BLaER1 treated with 17β-estradiol and CSF1 and Interleukin-3, amounts not matched to agents 10 nM and 100 nM (cell line): ENCODE results near the gene AREG.

Source experiments
- H3K27ac ChIP-seq, 11 experiments: shearing (Covaris generic); formaldehyde crosslinking; 2 replicates each; pipeline ENCODE4 v1.8.1; 2022
- H3K27me3 ChIP-seq, 11 experiments: shearing (Covaris generic); formaldehyde crosslinking; 2 replicates each; pipeline ENCODE4 v1.8.1; 2022
- H3K36me3 ChIP-seq, 11 experiments: shearing (Covaris generic); formaldehyde crosslinking; 2 replicates each; pipeline ENCODE4 v1.8.1; 2022
- H3K4me1 ChIP-seq, 10 experiments: shearing (Covaris generic); formaldehyde crosslinking; 2 replicates each; pipeline ENCODE4 v1.8.1; 2022
- H3K4me2 ChIP-seq, 11 experiments: shearing (Covaris generic); formaldehyde crosslinking; 2 replicates each; pipeline ENCODE4 v1.8.1; 2022
- H3K4me3 ChIP-seq, 10 experiments: shearing (Covaris generic); formaldehyde crosslinking; 2 replicates each; pipeline ENCODE4 v1.8.1; 2022
- H3K9ac ChIP-seq, 11 experiments: shearing (Covaris generic); formaldehyde crosslinking; 2 replicates each; pipeline ENCODE4 v1.8.1; 2022
- H3K9me3 ChIP-seq, 11 experiments: shearing (Covaris generic); formaldehyde crosslinking; replicated peaks in 1 of 11; 2 replicates each; pipeline ENCODE4 v1.8.1; 2022
- H4K20me1 ChIP-seq, 11 experiments: shearing (Covaris generic); formaldehyde crosslinking; 2 replicates each; pipeline ENCODE4 v1.8.1; 2022
- Cebpa-rat ChIP-seq, 11 experiments: shearing (Covaris generic); IDR thresholded peaks; 2 replicates each; pipeline ENCODE4 v1.8.1; 2022

Gene AREG

DNA sequence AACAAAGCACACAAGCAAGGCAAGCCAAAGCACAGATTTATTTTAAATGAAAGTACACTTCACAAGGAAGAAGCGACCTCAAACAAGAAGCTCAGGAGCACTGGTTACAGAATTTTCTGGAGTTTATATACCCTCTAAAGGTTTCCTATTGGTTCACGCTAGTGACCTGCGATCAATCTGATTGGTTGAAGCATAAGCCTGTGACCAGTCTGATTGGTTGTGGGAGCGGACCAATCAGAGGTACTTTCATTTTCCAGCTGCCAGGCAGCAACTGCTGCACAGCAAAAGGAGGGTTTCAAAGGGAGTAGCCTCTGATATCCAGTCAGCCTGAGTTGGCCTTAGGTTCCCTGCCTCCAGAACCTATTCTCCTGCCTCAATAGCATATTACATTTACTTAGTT, 4.6 kb upstream of the AREG start:
- H3K4me1 ChIP-seq, result no peaks in the 10 kb centered on the region; a peak in 1 of 20 replicates
- peaks cover 0 to 14% (median 11%) of the 10 kb centered on the region in 11 experiments; a peak in 16 of 22 replicates for H3K27me3 ChIP-seq
- no peak overlapping the region for H3K4me3 ChIP-seq
- H3K4me2 ChIP-seq, result no peak overlapping the region
- no peak overlapping the region for H3K9ac ChIP-seq
- H4K20me1 ChIP-seq, result no peaks in the 10 kb centered on the region
- no peaks in the 10 kb centered on the region for H3K36me3 ChIP-seq
- H3K9me3 ChIP-seq, result peaks cover 0 to 15% (median 6%) of the 10 kb centered on the region in 11 experiments; a peak in 13 of 22 replicates
- TF ChIP-seq Cebpa-rat (IDR thresholded peaks at IDR 0.05), result no peak
- no peak overlapping the region for H3K27ac ChIP-seq

DNA sequence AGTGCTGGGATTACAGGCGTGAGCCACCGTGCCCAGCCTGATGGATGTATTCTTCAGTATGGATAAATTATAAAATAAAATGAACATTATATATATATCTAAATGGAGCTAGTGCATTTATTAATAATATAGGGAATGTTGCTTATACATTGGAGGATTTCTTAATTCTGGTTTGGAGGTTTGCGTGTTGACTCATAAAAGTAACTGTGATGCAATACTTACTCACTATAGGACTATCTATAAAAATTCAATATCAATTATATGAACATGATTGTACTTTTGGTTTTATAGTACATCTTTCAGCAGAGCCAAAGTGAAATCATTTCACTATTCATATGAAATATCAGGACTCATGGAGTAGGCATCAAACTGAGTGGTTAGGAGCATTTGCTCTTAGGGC, 3.2 kb upstream of the AREG start:
- Histone ChIP-seq H3K4me3 (no peak overlapping the region), H3K9ac (no peak overlapping the region), H3K9me3 (peaks cover 0 to 15% (median 6%) of the 10 kb centered on the region in 11 experiments; a peak in 13 of 22 replicates), H3K27me3 (peaks cover 4 to 26% (median 20%) of the 10 kb centered on the region in 11 experiments; a peak in 19 of 22 replicates), H3K27ac (no peak overlapping the region), H3K4me2 (no peak overlapping the region), H4K20me1 (no peaks in the 10 kb centered on the region), H3K36me3 (no peaks in the 10 kb centered on the region), H3K4me1 (no peaks in the 10 kb centered on the region; a peak in 1 of 20 replicates)
- 0 out of 22 replicates have a peak, but pooled peaks of 1 of the 11 experiments have one; percentile 26 for TF ChIP-seq Cebpa-rat (IDR thresholded peaks at IDR 0.05)

DNA sequence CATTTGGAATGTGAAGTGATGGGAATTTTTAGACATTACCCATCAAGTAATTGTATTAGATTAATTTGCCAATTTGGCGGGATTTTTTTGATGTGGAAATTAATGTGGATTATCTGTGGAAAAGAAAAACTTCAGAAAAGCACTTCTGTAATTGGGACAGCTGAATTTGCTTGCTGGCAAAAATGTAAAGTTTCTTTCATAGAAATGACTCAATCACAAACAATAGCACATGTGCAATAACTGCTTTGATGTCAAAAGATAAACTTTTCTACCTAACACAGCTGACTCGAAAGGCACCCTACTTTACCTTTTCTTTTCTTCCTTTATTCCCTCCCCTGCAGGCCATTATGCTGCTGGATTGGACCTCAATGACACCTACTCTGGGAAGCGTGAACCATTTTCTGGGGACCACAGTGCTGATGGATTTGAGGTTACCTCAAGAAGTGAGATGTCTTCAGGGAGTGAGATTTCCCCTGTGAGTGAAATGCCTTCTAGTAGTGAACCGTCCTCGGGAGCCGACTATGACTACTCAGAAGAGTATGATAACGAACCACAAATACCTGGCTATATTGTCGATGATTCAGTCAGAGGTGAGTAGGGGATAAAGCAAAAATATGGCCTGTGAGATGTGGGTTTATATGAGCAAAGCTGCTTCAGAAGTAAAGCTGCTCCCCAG, 1.4 kb downstream of the AREG start:
- Histone ChIP-seq H3K36me3 (no peaks in the 10 kb centered on the region), H3K4me3 (no peak overlapping the region), H3K27me3 (peaks cover 4 to 28% (median 20%) of the 10 kb centered on the region in 11 experiments; a peak in 19 of 22 replicates), H4K20me1 (no peaks in the 10 kb centered on the region), H3K4me1 (peaks cover 0 to 6% (median 0%) of the 10 kb centered on the region in 10 experiments; a peak in 6 of 20 replicates), H3K27ac (no peak overlapping the region), H3K4me2 (no peak overlapping the region), H3K9me3 (peaks cover 0 to 8% (median 6%) of the 10 kb centered on the region in 11 experiments; a peak in 10 of 22 replicates), H3K9ac (no peak overlapping the region)
- no peak for TF ChIP-seq Cebpa-rat (IDR thresholded peaks at IDR 0.05)

DNA sequence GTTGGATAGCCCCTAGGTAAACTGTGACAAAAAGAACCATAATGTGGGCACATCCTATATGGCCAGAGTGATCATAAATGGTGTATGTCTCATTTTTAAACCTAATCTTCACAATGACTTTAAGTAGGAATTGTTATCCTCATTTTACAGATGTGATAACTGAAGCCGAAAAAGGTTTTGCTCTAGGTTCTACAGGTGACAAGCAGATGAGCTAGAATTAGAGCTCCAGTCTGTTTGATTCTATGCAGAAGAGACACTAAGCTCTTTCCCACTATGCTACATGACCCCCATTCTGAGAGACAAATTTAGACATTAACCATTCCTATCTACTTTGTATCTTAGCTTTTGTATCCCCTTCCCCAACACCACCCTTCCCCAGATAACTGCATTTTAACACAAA, 2.0 kb downstream of the AREG start:
- no peak overlapping the region for H3K4me3 ChIP-seq
- H4K20me1 ChIP-seq, result no peaks in the 10 kb centered on the region
- H3K27ac ChIP-seq, result no peak overlapping the region
- peaks cover 0 to 8% (median 6%) of the 10 kb centered on the region in 11 experiments; a peak in 10 of 22 replicates for H3K9me3 ChIP-seq
- peaks cover 4 to 28% (median 20%) of the 10 kb centered on the region in 11 experiments; a peak in 19 of 22 replicates for H3K27me3 ChIP-seq
- no peak overlapping the region for H3K9ac ChIP-seq
- H3K4me2 ChIP-seq, result no peak overlapping the region
- peaks cover 0 to 11% (median 0%) of the 10 kb centered on the region in 10 experiments; a peak in 6 of 20 replicates for H3K4me1 ChIP-seq
- H3K36me3 ChIP-seq, result no peaks in the 10 kb centered on the region
- TF ChIP-seq Cebpa-rat (IDR thresholded peaks at IDR 0.05), result no peak

DNA sequence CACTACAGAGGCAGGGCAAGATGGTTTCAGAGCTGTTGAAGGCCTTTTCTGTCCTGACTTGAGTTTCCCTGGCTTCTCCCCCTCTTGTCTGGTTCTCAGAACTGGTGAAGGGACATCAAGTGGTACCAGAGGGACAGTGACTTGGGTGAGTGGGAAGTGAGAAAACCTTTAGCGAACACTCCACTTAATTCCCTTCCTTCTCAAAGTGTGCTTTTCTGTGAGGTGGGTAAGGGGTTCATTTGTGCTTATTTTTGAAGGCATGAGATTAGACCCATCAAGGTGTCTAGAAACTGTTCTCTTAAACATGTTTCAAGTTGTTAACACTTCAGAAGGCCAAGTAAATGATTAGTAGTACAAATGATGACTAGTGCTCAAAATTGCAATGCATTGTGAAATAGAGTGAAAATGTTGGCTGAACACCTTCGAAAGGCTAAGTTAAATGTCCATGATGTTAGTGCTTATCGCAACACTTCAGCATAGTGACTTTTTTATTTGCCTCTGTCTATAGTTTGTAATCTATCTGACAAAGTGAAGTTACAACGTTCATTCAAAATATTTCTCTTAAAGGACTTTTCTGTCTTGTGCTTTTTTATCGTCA, 2.8 kb downstream of the AREG start:
- no peaks in the 10 kb centered on the region for H4K20me1 ChIP-seq
- no peak overlapping the region for H3K4me3 ChIP-seq
- H3K4me1 ChIP-seq, result peaks cover 0 to 11% (median 0%) of the 10 kb centered on the region in 10 experiments; a peak in 6 of 20 replicates
- no peak overlapping the region for H3K27ac ChIP-seq
- peaks cover 0 to 8% (median 6%) of the 10 kb centered on the region in 11 experiments; a peak in 10 of 22 replicates for H3K9me3 ChIP-seq
- H3K27me3 ChIP-seq, result peaks cover 4 to 28% (median 20%) of the 10 kb centered on the region in 11 experiments; a peak in 19 of 22 replicates
- no peak for TF ChIP-seq Cebpa-rat (IDR thresholded peaks at IDR 0.05)
- H3K9ac ChIP-seq, result no peak overlapping the region
- no peak overlapping the region for H3K4me2 ChIP-seq
- H3K36me3 ChIP-seq, result no peaks in the 10 kb centered on the region

DNA sequence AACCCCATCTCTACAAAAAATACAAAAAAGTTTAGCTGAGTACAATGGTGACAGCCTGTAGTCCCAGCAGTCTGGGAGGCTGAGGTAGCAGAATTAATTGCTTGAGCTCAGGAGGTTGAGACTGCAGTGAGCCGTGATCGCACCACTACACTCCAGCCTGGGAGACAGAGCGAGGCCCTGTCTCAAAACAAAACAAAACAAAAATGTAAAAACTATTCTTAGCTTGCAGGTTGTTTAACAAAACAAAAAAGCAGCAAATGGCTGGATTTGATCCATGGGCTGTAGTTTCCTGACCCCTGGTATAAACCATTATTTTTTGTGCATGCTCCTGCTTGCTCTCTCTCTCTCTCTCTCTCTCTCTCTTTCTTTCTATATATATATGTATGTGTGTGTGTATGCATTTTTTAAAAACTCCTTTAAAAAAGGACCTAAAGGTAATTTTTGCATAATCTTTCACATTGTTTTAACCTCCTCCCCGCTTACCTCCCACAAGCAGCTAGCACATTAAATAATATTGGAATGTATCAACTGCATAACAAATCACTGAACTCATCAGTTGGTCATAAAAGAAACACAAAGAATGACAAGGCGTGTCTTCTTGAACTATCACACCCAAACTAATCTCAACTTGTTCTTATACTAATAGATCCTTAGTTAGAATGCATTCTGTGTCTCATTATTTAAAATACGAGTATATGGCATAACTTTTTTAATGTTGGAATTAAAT, 4.8 kb downstream of the AREG start:
- peaks cover 0 to 7% (median 6%) of the 10 kb centered on the region in 11 experiments; a peak in 10 of 22 replicates for H3K9me3 ChIP-seq
- H3K27ac ChIP-seq, result no peak overlapping the region
- no peak for TF ChIP-seq Cebpa-rat (IDR thresholded peaks at IDR 0.05)
- no peak overlapping the region for H3K9ac ChIP-seq
- H3K4me2 ChIP-seq, result no peak overlapping the region
- no peak overlapping the region for H3K4me3 ChIP-seq
- H3K36me3 ChIP-seq, result no peaks in the 10 kb centered on the region
- H3K4me1 ChIP-seq, result peaks cover 0 to 11% (median 0%) of the 10 kb centered on the region in 10 experiments; a peak in 6 of 20 replicates
- no peaks in the 10 kb centered on the region for H4K20me1 ChIP-seq
- H3K27me3 ChIP-seq, result peaks cover 4 to 21% (median 15%) of the 10 kb centered on the region in 11 experiments; a peak in 19 of 22 replicates

DNA sequence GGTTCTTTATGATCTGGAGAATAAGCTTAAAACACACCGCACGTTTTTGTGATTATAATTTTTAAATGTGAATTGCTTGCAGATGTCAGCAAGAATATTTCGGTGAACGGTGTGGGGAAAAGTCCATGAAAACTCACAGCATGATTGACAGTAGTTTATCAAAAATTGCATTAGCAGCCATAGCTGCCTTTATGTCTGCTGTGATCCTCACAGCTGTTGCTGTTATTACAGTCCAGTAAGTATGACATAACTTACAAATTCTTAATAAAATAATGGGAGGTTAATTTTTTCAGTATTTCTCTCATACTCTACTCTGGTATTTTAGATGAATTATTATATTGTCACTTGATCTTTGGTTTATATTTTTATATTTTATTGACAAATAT, 5.4 kb downstream of the AREG start:
- Histone ChIP-seq H3K27ac (no peak overlapping the region), H3K4me2 (no peak overlapping the region), H3K9ac (no peak overlapping the region), H3K9me3 (peaks cover 0 to 2% (median under 1%) of the 10 kb centered on the region in 11 experiments; a peak in 4 of 22 replicates), H3K4me3 (no peak overlapping the region), H4K20me1 (no peaks in the 10 kb centered on the region), H3K36me3 (no peaks in the 10 kb centered on the region), H3K27me3 (peaks cover 4 to 15% (median 10%) of the 10 kb centered on the region in 11 experiments; a peak in 16 of 22 replicates), H3K4me1 (peaks cover 0 to 11% (median 0%) of the 10 kb centered on the region in 10 experiments; a peak in 6 of 20 replicates)
- no peak for TF ChIP-seq Cebpa-rat (IDR thresholded peaks at IDR 0.05)

DNA sequence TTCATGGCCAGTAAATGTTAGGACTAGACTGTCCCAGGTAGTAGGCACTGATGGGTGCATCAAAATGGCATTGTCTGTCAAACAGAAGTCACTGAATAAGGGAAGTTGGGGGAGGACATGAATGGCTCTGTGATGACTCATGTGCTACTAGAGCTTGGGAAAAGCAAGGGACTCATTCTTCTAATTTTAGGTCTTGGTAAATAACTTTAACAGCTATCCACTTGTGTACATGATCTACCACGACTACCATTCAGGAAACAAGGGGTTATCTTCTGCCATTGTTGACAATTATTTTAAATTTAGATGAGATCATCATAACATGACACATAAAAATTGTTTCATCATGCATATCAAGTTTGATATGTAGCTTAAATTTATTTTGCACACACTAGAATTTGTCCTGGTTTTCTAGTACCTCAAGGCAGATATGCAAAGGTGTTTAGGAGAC, 6.3 kb downstream of the AREG start:
- Histone ChIP-seq H3K36me3 (no peaks in the 10 kb centered on the region), H3K9ac (no peak overlapping the region), H3K27me3 (peaks cover 0 to 8% (median 3%) of the 10 kb centered on the region in 11 experiments; a peak in 8 of 22 replicates), H4K20me1 (no peaks in the 10 kb centered on the region), H3K27ac (no peak overlapping the region), H3K4me2 (peak overlapping the region in 5 of 11 experiments; percentile 15 to 39 (median 17); a peak in 5 of 22 replicates), H3K4me3 (no peak overlapping the region), H3K9me3 (no peaks in the 10 kb centered on the region), H3K4me1 (peaks cover 0 to 11% (median 0%) of the 10 kb centered on the region in 10 experiments; a peak in 6 of 20 replicates)
- no peak for TF ChIP-seq Cebpa-rat (IDR thresholded peaks at IDR 0.05)
